GM08714 (cell line): ENCODE data around the gene NHLRC2.
"Not testable (repeated sequence)": the region's sequence is repeated elsewhere in the genome, so short reads cannot be mapped to it uniquely, and the experiment has no call there.

Source experiments
- H3K4me3 ChIP-seq: fragments of 200-500 bp; sonication (Bioruptor generic); 2 replicates; pipeline ENCODE4 v1.5.1; 2014; ENCODE audit warnings: mild to moderate bottlenecking, low read length, inconsistent platforms
- ZNF274 ChIP-seq: IDR thresholded peaks from 2 replicates; pipeline ENCODE4 v1.6.1; 2012; ENCODE audit warnings: mild to moderate bottlenecking, low read depth, low read length

The NHLRC2 gene

DNA sequence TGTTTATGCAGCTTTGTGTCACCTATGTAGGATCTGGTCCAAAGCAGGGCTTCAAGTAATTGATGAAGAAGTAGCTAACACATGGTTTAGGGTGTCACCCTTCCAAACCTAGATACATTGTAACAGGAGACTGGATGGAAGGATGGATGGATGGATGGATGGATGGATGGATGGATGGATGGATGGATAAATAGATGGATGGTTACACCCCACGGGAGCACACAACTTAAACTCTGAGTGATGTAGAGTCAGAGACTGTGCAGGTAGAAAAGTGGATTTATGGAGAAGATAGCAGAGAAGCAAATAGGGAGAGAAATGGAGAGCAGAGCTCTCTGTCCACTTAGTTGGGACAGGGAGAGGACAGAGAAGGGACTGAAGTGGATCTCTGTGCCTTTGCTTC lies 78.4 kb downstream of the NHLRC2 start:
- no peak overlapping the region for H3K4me3 ChIP-seq

DNA sequence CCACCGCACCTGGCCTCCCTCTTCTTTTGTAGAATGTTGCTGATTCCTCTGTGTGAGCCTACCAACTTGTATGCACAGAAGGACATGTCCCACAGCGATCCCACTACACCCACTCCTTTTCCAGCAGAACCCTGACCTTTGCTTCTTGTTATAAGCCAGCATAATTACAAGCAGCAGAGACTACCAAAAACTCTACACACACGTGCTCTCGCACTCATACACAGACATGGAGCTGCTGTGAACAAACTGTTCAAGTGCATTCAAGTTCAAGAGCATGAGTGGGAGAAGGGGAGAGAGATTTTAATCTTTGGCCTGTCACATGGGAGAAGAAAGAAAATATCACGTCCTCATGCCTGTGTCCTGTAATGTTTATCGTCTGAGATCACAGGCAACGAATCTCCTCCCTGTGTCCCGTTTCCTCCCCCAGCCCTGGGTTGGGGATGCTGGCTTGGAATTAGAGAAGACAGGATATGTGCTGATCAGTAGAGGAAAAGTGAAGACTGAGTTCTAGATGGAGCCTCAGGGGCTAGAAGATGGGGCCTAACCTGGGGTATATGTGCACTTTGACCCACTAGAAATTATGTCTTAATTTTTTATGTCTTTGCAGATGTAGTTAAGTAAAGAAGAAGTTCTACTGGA lies 79.6 kb downstream of the NHLRC2 start:
- no peak overlapping the region for H3K4me3 ChIP-seq
- no peak for TF ChIP-seq ZNF274

More for the DNA sequence above, 78.4 kb downstream of the NHLRC2 start:
- TF ChIP-seq ZNF274 = no peak

GRCh38 chr10:113937258-113937657 lies 82.8 kb downstream of the NHLRC2 start:
- TF ChIP-seq ZNF274 = no peak
- no peak overlapping the region for H3K4me3 ChIP-seq

DNA sequence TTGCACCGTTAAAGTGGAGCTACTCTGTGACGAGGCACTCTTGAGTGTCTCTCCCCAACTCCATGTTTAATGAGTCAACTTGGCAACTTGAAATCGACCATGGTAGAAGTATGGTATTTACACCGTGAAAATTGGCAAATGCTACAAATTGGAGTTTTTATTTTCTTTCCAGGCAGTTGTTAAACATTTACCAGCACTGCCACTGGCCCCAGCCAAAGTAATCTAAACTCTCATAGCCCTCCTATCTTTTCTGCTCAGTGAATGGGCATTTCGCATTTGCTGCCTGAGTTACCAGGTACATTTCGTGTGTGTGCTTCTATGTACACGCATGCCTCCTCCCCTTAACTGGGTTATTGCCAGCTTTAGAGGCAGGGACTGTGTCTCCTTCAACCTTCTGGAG lies 83.3 kb downstream of the NHLRC2 start:
- no peak for TF ChIP-seq ZNF274
- no peak overlapping the region for H3K4me3 ChIP-seq

GRCh38 chr10:113939212-113939860 lies 84.9 kb downstream of the NHLRC2 start:
- no peak overlapping the region for H3K4me3 ChIP-seq
- TF ChIP-seq ZNF274 = no peak

- H3K4me3 ChIP-seq = no peak overlapping the region
- no peak for TF ChIP-seq ZNF274
These were observed 86.7 kb downstream of the NHLRC2 start for GRCh38 chr10:113941140-113941539.

GRCh38 chr10:113943196-113943595 lies 88.7 kb downstream of the NHLRC2 start:
- not testable (repeated sequence) for H3K4me3 ChIP-seq

GRCh38 chr10:113945075-113945686 lies 90.7 kb downstream of the NHLRC2 start:
- no peak for TF ChIP-seq ZNF274
- no peak overlapping the region for H3K4me3 ChIP-seq

DNA sequence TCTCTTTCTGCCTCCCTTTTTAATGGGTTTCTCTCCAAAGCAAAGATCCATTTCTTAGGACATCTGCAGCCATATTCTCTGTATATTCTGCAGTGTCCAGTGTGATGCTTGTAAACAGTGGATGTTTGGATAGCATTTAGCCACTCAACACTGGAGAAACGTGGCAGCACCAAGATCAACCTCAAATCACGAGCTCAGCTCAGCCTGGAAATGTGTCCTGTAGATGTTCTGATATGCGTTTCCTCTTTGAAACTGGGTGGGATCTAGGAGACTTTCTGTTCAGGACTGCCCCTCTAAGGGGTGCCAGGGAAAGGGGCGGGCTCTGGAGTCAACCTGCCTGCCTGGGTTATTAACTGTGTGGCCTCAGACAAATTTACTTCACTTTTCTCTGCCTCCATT lies 91.2 kb downstream of the NHLRC2 start:
- no peak overlapping the region for H3K4me3 ChIP-seq
- no peak for TF ChIP-seq ZNF274

DNA sequence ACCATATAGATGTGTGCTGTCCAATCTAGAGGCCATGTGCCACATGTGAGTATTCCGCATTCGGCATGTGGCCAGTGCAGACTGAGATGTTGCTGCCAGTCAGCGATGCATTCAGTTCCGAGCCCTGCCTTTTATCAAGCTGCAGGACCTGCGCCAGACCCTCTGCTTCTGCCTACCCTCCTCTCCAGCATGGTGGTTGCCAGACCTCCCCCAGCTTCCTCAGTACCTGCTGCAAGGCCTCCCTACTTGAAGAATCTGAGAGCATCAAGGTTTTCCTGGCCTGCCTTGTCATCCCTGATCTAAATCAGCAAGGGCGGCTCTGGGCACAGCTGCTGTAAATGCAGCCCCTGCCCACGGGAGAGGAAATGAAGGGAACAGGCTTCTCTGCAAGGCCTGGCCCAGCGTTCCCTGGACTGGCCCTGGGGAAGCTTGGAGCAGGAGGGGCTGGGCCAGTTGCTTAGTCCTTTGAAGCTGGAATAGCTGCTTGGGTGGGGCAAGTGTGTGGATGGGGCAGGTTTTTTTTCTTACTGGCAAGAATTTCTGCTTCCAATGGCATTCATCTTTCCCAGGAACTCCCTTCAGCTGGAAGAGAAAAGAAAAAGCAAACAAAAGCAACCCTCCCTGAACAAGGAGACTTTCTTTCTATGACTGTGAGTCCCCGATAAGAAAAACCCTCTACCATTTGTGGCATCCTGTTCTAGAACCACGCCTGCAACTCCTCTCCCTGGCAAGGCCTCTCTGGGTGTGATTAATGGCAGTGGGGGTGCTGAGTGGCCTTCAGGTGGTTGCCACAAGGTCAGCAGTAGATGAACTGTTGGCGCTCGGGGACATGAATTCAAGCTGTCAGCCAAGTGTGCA lies 93.0 kb downstream of the NHLRC2 start:
- H3K4me3 ChIP-seq = no peak overlapping the region

DNA sequence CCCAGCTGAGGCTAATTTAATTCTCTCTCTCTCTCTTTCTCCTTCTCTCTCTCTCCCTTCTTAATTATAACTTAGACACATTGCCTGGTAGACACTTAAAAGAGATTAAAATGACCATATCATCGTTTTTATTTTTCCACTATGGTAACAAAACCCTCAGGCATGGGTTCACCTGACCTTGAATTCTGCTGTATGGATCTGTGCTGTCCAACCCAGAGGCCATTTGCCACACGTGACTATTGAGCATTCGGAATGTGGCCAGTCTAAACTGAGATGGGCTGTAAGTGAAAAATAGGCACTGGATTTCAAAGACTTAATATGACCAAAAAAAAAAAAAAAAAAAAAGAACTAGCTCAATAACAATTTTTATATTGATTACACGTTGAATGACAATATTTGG lies 93.6 kb downstream of the NHLRC2 start:
- no peak overlapping the region for H3K4me3 ChIP-seq
- no peak for TF ChIP-seq ZNF274

More for the DNA sequence above, 93.0 kb downstream of the NHLRC2 start:
- no peak for TF ChIP-seq ZNF274

- no peak for TF ChIP-seq ZNF274
- H3K4me3 ChIP-seq = no peak overlapping the region
These were observed 95.8 kb downstream of the NHLRC2 start for GRCh38 chr10:113950268-113950667.

GRCh38 chr10:113953505-113954272 lies 99.2 kb downstream of the NHLRC2 start:
- TF ChIP-seq ZNF274 = no peak
- H3K4me3 ChIP-seq = no peak overlapping the region

DNA sequence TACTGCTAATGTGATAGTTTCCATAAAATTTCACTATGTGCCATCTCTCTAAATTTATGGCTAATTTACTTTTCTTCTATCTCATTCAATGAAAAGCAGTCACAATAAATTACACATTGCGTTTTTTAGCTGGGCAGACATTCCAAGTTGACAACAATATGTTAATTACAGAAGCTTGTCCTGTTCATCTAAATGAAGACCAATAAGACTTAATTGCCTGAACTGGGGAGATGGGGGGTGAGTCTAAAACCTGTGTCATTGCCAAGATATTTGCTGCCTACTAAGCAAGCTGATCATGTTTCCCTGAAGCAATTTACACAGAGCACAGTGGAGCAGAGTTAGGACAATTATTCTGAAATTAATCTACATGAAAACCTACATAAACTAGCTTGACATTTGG lies 99.9 kb downstream of the NHLRC2 start:
- H3K4me3 ChIP-seq = no peak overlapping the region
- TF ChIP-seq ZNF274 = no peak
